ENCODE results near the gene AOC2. TPM values are rescaled to one million over a fixed set of nuclear protein-coding genes. Genes with fewer than 3 reads are reported as not detected.

Gene AOC2
- total and polyA plus RNA-seq, 2 of the 8 experiments (the other 6 are each of a cell fraction or from before 2014, with no cell fraction given): 4.2 to 4.7 TPM

- TF ChIP-seq, protein P1, sequence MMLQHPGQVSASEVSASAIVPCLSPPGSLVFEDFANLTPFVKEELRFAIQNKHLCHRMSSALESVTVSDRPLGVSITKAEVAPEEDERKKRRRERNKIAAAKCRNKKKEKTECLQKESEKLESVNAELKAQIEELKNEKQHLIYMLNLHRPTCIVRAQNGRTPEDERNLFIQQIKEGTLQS (IDR thresholded peaks at IDR 0.05; ENCODE audit: insufficient read depth, low read depth, low read length): no peak
- TF ChIP-seq SAP30 (IDR thresholded peaks at IDR 0.05; ENCODE audit: insufficient read depth, insufficient replicate concordance, low read length) (no peak), CHD1 (IDR thresholded peaks at IDR 0.05; ENCODE audit: low read depth, low read length) (no peak), TAF7 (optimal IDR thresholded peaks at IDR 0.05; ENCODE audit: borderline replicate concordance, low read depth, low read length) (no peak), EZH2 (IDR thresholded peaks at IDR 0.05; ENCODE audit: low read depth, low read length, severe bottlenecking) (no peak), NANOG (IDR thresholded peaks at IDR 0.05; ENCODE audit: insufficient read depth, low read depth, low read length, poor library complexity, severe bottlenecking) (no peak), BCL11A (IDR thresholded peaks at IDR 0.05; ENCODE audit: low read depth in 2 of 2, low read length in 2 of 2) (no peak), GTF2F1 (IDR thresholded peaks at IDR 0.05; ENCODE audit: borderline replicate concordance, low read depth, low read length) (no peak), SP1 (IDR thresholded peaks at IDR 0.05; ENCODE audit: low read depth, low read length) (no peak)
- TF ChIP-seq, protein P2, sequence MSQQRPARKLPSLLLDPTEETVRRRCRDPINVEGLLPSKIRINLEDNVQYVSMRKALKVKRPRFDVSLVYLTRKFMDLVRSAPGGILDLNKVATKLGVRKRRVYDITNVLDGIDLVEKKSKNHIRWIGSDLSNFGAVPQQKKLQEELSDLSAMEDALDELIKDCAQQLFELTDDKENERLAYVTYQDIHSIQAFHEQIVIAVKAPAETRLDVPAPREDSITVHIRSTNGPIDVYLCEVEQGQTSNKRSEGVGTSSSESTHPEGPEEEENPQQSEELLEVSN (IDR thresholded peaks at IDR 0.05): no peak
Measured at GRCh38 chr17:42796066-42796758, 48.2 kb upstream of the AOC2 start (continued).
